ENCODE measurements around the gene VPS8. TPM values are rescaled to one million over a fixed set of nuclear protein-coding genes. Genes with fewer than 3 reads are reported as not detected.

The VPS8 gene
- total RNA-seq, 3 donors from 2014 or later (not counting 1 experiment from before 2014, with no cell fraction given), result 89.3 to 127 (median 115) TPM

DNA sequence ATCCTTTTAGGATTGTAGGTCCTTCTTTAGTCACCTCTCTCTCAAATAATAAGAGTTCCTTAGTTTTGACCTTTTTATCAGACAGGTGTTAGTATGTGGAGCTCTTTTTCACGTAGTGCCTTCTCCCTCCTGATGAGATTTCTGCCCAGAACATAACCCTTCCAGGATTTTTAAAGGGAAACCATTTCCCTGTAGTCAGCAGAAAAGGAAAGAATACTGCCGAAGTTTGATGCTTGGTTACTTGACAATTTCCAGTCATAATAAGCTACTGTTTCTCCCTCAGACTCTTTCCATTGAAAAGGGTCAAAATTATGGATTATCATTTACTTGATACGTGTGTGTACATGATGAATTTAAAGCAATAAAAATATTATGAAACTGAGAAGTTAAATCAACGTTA, 73.1 kb downstream of the VPS8 start:
- Mint-ChIP-seq H3K4me1 (peaks cover 0 to 9% of the 10 kb centered on the region in 2 donors), H3K9me3 (no peaks in the 10 kb centered on the region), H3K4me3 (no peak overlapping the region), H3K27ac (no peak overlapping the region), H3K27me3 (ENCODE audit: low read depth in 2 of 2) (no peaks in the 10 kb centered on the region), H3K36me3 (peaks cover 25% of the 10 kb centered on the region)
- ATAC-seq (no peak), DNase-seq (no peak)
- H3K4me3 ChIP-seq (ENCODE audit: low read length), result no peak overlapping the region
- intact Hi-C loops (cut with micrococcal nuclease), result no loop called here
- peaks cover 30% of the 10 kb centered on the region for H3K36me3 ChIP-seq (ENCODE audit: control insufficient read depth, insufficient read depth, low read length)
- 97% methylated on average over 2 of the region's 4 CpGs for WGBS (ENCODE audit: insufficient coverage)
- no peak overlapping the region for H3K27ac ChIP-seq (ENCODE audit: low read length)
- H3K4me1 ChIP-seq (ENCODE audit: control insufficient read depth, insufficient read depth, low read length), result no peaks in the 10 kb centered on the region
- no peak for TF ChIP-seq CTCF (IDR thresholded peaks at IDR 0.05)
- no peaks in the 10 kb centered on the region for H3K27me3 ChIP-seq (ENCODE audit: control insufficient read depth, insufficient read depth, low read length)
- no peaks in the 10 kb centered on the region for H3K9me3 ChIP-seq (ENCODE audit: control insufficient read depth, insufficient read depth, low read length)

- no peaks in the 10 kb centered on the region for H3K9me3 Mint-ChIP-seq
Measured at GRCh38 chr3:184887574-184887973, 75.6 kb downstream of the VPS8 start.

DNA sequence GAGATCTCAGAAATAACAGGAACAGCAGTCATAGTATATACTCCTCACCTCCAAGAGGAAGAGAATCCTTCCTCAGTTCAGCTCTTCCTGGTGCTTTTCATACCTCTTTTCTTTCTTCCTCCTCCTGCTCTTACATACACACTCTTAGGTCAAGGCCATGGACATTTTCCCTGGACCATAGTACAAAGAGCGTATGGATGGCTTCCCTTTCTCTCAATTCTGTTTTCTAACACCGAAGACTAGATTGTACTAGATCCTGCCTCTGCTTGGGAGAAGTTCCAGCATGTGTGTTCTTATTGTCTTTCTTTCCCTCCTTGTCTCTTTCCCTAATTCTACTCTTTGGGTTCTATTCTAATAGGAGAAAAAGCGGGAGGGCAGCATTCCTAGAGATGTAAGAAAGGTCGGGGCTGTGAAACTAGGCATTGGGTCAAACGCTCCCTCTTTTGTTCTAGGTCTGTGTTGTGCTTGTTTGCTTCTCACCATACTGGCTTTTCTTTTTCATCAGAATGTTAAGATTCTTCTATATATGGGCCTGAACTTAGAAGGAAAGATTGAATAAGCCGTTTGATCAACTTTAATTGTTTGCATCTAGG, 77.4 kb downstream of the VPS8 start:
- Mint-ChIP-seq H3K27ac (no peak overlapping the region), H3K4me3 (no peak overlapping the region), H3K4me1 (no peaks in the 10 kb centered on the region), H3K27me3 (ENCODE audit: low read depth in 2 of 2) (no peaks in the 10 kb centered on the region), H3K9me3 (no peaks in the 10 kb centered on the region), H3K36me3 (no peaks in the 10 kb centered on the region)
- Histone ChIP-seq H3K4me1 (ENCODE audit: control insufficient read depth, insufficient read depth, low read length) (no peaks in the 10 kb centered on the region), H3K27me3 (ENCODE audit: control insufficient read depth, insufficient read depth, low read length) (no peaks in the 10 kb centered on the region), H3K36me3 (ENCODE audit: control insufficient read depth, insufficient read depth, low read length) (peaks cover 20% of the 10 kb centered on the region), H3K4me3 (ENCODE audit: low read length) (no peak overlapping the region), H3K27ac (ENCODE audit: low read length) (no peak overlapping the region), H3K9me3 (ENCODE audit: control insufficient read depth, insufficient read depth, low read length) (no peaks in the 10 kb centered on the region)
- no peak for DNase-seq
- intact Hi-C loops (cut with micrococcal nuclease), result no loop called here
- ATAC-seq, result no peak
- 100% methylated on average over 3 of the region's 6 CpGs for WGBS (ENCODE audit: insufficient coverage)
- no peak for TF ChIP-seq CTCF (IDR thresholded peaks at IDR 0.05)

More at GRCh38 chr3:184887574-184887973, 75.6 kb downstream of the VPS8 start:
- H3K4me1 Mint-ChIP-seq, result peaks cover 0 to 9% of the 10 kb centered on the region in 2 donors
- DNase-seq (no peak), ATAC-seq (no peak)
- WGBS (ENCODE audit: insufficient coverage), result 90% methylated on average over 2 of the region's 2 CpGs
- H3K4me1 ChIP-seq (ENCODE audit: control insufficient read depth, insufficient read depth, low read length), result no peaks in the 10 kb centered on the region
- H3K27ac Mint-ChIP-seq, result no peak overlapping the region
- peaks cover 27% of the 10 kb centered on the region for H3K36me3 ChIP-seq (ENCODE audit: control insufficient read depth, insufficient read depth, low read length)
- no peak overlapping the region for H3K27ac ChIP-seq (ENCODE audit: low read length)
- no peak overlapping the region for H3K4me3 ChIP-seq (ENCODE audit: low read length)
- H3K36me3 Mint-ChIP-seq, result peaks cover 8% of the 10 kb centered on the region
- no peaks in the 10 kb centered on the region for H3K9me3 ChIP-seq (ENCODE audit: control insufficient read depth, insufficient read depth, low read length)
- TF ChIP-seq CTCF (IDR thresholded peaks at IDR 0.05), result no peak
- H3K27me3 ChIP-seq (ENCODE audit: control insufficient read depth, insufficient read depth, low read length), result no peaks in the 10 kb centered on the region
- no peaks in the 10 kb centered on the region for H3K27me3 Mint-ChIP-seq (ENCODE audit: low read depth in 2 of 2)
- intact Hi-C loops (cut with micrococcal nuclease), result no loop called here
- no peak overlapping the region for H3K4me3 Mint-ChIP-seq

- intact Hi-C loops (cut with micrococcal nuclease), result no loop called here
- Mint-ChIP-seq H3K4me3 (no peak overlapping the region), H3K27me3 (ENCODE audit: low read depth in 2 of 2) (no peaks in the 10 kb centered on the region), H3K27ac (no peak overlapping the region), H3K9me3 (no peaks in the 10 kb centered on the region), H3K4me1 (no peaks in the 10 kb centered on the region), H3K36me3 (no peaks in the 10 kb centered on the region)
- TF ChIP-seq CTCF (IDR thresholded peaks at IDR 0.05), result no peak
- DNase-seq, result no peak
- H3K27me3 ChIP-seq (ENCODE audit: control insufficient read depth, insufficient read depth, low read length), result no peaks in the 10 kb centered on the region
- no peaks in the 10 kb centered on the region for H3K4me1 ChIP-seq (ENCODE audit: control insufficient read depth, insufficient read depth, low read length)
- no peak overlapping the region for H3K27ac ChIP-seq (ENCODE audit: low read length)
- WGBS (ENCODE audit: insufficient coverage), result 100% methylated on average over 1 of the region's 1 CpG
- H3K4me3 ChIP-seq (ENCODE audit: low read length), result no peak overlapping the region
- no peak for ATAC-seq
- no peaks in the 10 kb centered on the region for H3K9me3 ChIP-seq (ENCODE audit: control insufficient read depth, insufficient read depth, low read length)
- H3K36me3 ChIP-seq (ENCODE audit: control insufficient read depth, insufficient read depth, low read length), result peaks cover 8% of the 10 kb centered on the region
Measured at GRCh38 chr3:184894051-184894450, 82.1 kb downstream of the VPS8 start.

Measured in natural killer cell (primary cell).